ENCODE results near the gene PCLO. TPM values are rescaled to one million over a fixed set of nuclear protein-coding genes. Genes with fewer than 3 reads are reported as not detected.

The PCLO gene
- total and polyA plus RNA-seq, 2 of the 8 experiments (the other 6 are each of a cell fraction or from before 2014, with no cell fraction given) = 1.5 to 3.2 TPM

- Histone ChIP-seq H3K79me1 (ENCODE audit: low read depth, low read length) (no peaks in the 10 kb centered on the region), H3K23ac (ENCODE audit: insufficient read length) (no peak overlapping the region), H4K8ac (ENCODE audit: extremely low read depth, insufficient read depth, low read length) (no peak overlapping the region), H3K4me2 (ENCODE audit: insufficient read depth in 1 of 2, low read depth in 2 of 2, low read length in 2 of 2) (no peak overlapping the region), H3K36me3 (ENCODE audit: control insufficient read depth in 2 of 4, insufficient read depth in 4 of 4, low read length in 3 of 4) (no peaks in the 10 kb centered on the region), H4K5ac (ENCODE audit: insufficient read length, low read depth, low read length) (no peak overlapping the region), H2AK5ac (ENCODE audit: low read depth, low read length) (no peak overlapping the region), H2BK120ac (replicated peaks; ENCODE audit: low read depth, low read length) (no peak overlapping the region), H2AFZ (ENCODE audit: low read length) (no peak overlapping the region), H3K14ac (ENCODE audit: insufficient read length) (no peak overlapping the region), H2BK20ac (ENCODE audit: low read length) (no peak overlapping the region), H3K27me3 (replicated peaks in 1 of 4; ENCODE audit: control insufficient read depth in 3 of 4, extremely low read depth in 1 of 4, insufficient read depth in 3 of 4, low read length in 3 of 4) (no peaks in the 10 kb centered on the region), H2BK5ac (ENCODE audit: low read depth, low read length) (no peak overlapping the region), H3K27ac (ENCODE audit: low read depth, low read length) (no peak overlapping the region), H3K9ac (replicated peaks in 1 of 4; ENCODE audit: extremely low read depth in 1 of 4, low read depth in 3 of 4, low read length in 3 of 4) (no peak overlapping the region), H3K18ac (ENCODE audit: extremely low read depth, low read length) (no peak overlapping the region), H3K79me2 (ENCODE audit: control insufficient read depth in 1 of 2, insufficient read depth in 2 of 2, low read length in 2 of 2) (no peaks in the 10 kb centered on the region), H3K9me3 (ENCODE audit: insufficient read depth in 2 of 2, low read depth in 1 of 2, low read length in 1 of 2) (no peaks in the 10 kb centered on the region), H2BK15ac (ENCODE audit: low read length) (no peak overlapping the region), H3K23me2 (ENCODE audit: low read depth, low read length) (no peaks in the 10 kb centered on the region; the same call in 1 of the 2 replicates), H3K4me3 (ENCODE audit: extremely low read depth in 1 of 4, insufficient read depth in 2 of 4, low read depth in 3 of 4, low read length in 4 of 4) (no peak overlapping the region), H3K56ac (replicated peaks; ENCODE audit: insufficient read length, low read depth, low read length) (no peak overlapping the region), H3K4ac (replicated peaks; ENCODE audit: insufficient read length, low read depth, low read length) (no peak overlapping the region), H4K20me1 (replicated peaks in 1 of 2; ENCODE audit: control insufficient read depth in 1 of 2, insufficient read depth in 2 of 2, low read length in 2 of 2) (no peaks in the 10 kb centered on the region), H2BK12ac (ENCODE audit: low read depth, low read length) (no peak overlapping the region), H4K91ac (replicated peaks; ENCODE audit: insufficient read length, low read length) (no peak overlapping the region), H3K4me1 (replicated peaks in 1 of 4; ENCODE audit: control insufficient read depth in 3 of 4, insufficient read depth in 4 of 4, low read length in 3 of 4) (no peaks in the 10 kb centered on the region)
- ChIA-PET POLR2A (ENCODE audit: partially characterized antibody) (no interaction called here), CTCF (ENCODE audit: partially characterized antibody) (interaction anchor here (0.8 to 1.8 kb wide), 5 partner anchors 18 to 389 kb away, joined by 3 to 5 read pairs (median 3); no protein-coding TSS in a partner anchor)
- FAIRE-seq (no peak), DNase-seq (ENCODE audit: low read depth in 1 of 2, low spot score in 2 of 2) (no peak)
- TF ChIP-seq CHD1 (IDR thresholded peaks at IDR 0.05; ENCODE audit: low read depth, low read length) = no peak
- no peak for TF ChIP-seq KDM4A (IDR thresholded peaks at IDR 0.05; ENCODE audit: low read depth, low read length, severe bottlenecking)
- no peak for TF ChIP-seq JUN (IDR thresholded peaks at IDR 0.05; ENCODE audit: low read depth, low read length)
- no peak for TF ChIP-seq CEBPB (IDR thresholded peaks at IDR 0.05; ENCODE audit: low read depth, low read length)
- TF ChIP-seq SIN3A (conservative IDR thresholded peaks at IDR 0.05 in 1 of 2, IDR thresholded peaks at IDR 0.05 in 1 of 2; ENCODE audit: low read depth in 1 of 2, low read length in 2 of 2) = no peak
- TF ChIP-seq, protein P1, sequence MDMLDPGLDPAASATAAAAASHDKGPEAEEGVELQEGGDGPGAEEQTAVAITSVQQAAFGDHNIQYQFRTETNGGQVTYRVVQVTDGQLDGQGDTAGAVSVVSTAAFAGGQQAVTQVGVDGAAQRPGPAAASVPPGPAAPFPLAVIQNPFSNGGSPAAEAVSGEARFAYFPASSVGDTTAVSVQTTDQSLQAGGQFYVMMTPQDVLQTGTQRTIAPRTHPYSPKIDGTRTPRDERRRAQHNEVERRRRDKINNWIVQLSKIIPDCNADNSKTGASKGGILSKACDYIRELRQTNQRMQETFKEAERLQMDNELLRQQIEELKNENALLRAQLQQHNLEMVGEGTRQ (IDR thresholded peaks at IDR 0.05; ENCODE audit: low read length) = no peak
- no peak for TF ChIP-seq KDM5A (IDR thresholded peaks at IDR 0.05; ENCODE audit: low read length)
- no peak for TF ChIP-seq CHD2 (IDR thresholded peaks at IDR 0.05; ENCODE audit: low read length)
- no peak for TF ChIP-seq ATF3 (IDR thresholded peaks at IDR 0.05; ENCODE audit: insufficient read depth, low read depth, low read length)
- TF ChIP-seq CTBP2 (IDR thresholded peaks at IDR 0.05; ENCODE audit: borderline replicate concordance, insufficient read depth, insufficient read length, low read length) = no peak
- TF ChIP-seq E2F6 (IDR thresholded peaks at IDR 0.05) = no peak
- no peak for TF ChIP-seq MAFK (IDR thresholded peaks at IDR 0.05; ENCODE audit: low read depth, low read length)
- TF ChIP-seq SIX5 (IDR thresholded peaks at IDR 0.05; ENCODE audit: low read depth, low read length) = no peak
- no peak for TF ChIP-seq TAF1 (IDR thresholded peaks at IDR 0.05; ENCODE audit: low read depth, low read length)
These were observed 237.4 kb downstream of the PCLO start for GRCh38 chr7:82925331-82925730.
